ENCODE data around the gene MCC.

The MCC gene

DNA sequence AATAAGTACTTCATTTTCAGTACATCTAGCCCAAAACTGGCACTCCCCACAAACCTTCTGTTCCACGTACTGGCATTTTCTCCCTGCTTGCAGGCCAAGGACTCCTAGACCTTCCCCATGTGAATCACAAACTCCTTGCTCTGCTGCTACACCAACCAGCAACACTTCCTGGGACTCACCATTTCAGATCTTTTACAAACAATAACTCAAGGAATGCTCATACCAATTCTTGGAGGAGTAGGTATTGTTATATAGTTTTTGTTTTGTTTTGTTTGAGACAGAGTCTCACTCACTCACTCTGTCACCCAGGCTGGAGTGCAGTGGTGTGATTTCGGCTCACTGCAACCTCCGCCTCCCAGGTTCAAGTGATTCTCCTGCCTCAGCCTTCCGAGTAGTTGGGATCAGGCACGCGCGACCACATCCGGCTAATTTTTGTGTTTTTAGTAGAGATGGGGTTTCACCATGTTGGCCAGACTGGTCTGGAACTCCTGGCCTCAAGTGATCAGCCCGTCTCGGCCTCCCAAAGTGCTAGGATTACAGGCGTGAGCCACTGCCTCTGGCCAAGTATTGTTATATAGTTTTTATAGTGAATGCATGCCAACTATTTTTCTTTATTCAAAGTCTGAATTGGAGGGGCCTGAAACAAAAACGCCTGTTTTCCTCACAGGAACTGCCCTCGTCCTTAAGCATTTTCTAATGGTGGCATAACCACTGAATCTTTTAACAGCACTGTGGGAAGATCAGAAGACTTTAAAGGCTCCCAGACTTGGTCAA, 264.2 kb downstream of the MCC start:
- H3K4me1 Mint-ChIP-seq = peaks cover 57% of the 10 kb centered on the region
- TF ChIP-seq, protein P1, sequence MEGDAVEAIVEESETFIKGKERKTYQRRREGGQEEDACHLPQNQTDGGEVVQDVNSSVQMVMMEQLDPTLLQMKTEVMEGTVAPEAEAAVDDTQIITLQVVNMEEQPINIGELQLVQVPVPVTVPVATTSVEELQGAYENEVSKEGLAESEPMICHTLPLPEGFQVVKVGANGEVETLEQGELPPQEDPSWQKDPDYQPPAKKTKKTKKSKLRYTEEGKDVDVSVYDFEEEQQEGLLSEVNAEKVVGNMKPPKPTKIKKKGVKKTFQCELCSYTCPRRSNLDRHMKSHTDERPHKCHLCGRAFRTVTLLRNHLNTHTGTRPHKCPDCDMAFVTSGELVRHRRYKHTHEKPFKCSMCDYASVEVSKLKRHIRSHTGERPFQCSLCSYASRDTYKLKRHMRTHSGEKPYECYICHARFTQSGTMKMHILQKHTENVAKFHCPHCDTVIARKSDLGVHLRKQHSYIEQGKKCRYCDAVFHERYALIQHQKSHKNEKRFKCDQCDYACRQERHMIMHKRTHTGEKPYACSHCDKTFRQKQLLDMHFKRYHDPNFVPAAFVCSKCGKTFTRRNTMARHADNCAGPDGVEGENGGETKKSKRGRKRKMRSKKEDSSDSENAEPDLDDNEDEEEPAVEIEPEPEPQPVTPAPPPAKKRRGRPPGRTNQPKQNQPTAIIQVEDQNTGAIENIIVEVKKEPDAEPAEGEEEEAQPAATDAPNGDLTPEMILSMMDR (IDR thresholded peaks at IDR 0.05) = no peak
- DNase-seq = no peak
- H3K4me3 Mint-ChIP-seq = no peak overlapping the region
- H3K27ac Mint-ChIP-seq = no peak overlapping the region
- no peaks in the 10 kb centered on the region for H3K27me3 Mint-ChIP-seq (ENCODE audit: low read depth, poor library complexity)
- H3K36me3 Mint-ChIP-seq (ENCODE audit: low read depth) = peaks cover 25% of the 10 kb centered on the region
- H3K9me3 Mint-ChIP-seq = peaks cover 20% of the 10 kb centered on the region

DNA sequence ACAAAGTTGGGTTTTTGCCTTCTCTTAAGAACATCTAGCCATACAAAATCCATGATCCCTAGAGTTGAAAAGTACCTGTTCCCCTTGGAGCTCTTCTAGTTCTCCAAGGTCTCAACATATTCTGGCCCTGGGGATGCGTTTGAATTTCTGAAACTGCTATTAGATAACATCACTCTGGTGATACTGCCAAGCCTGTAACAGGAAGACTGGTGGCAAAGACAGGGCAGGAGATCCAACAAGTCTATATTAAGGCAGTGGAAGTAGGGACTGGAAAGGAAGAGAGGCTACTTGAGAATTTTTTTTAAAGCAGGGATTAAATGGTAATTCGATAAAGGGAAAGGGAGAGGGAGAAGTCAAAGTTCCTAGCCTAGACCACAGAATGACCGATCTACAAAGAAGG, 264.9 kb downstream of the MCC start:
- peaks cover 25% of the 10 kb centered on the region for H3K36me3 Mint-ChIP-seq (ENCODE audit: low read depth)
- TF ChIP-seq, protein P1 (IDR thresholded peaks at IDR 0.05) = no peak
- H3K4me1 Mint-ChIP-seq = peaks cover 57% of the 10 kb centered on the region
- peaks cover 20% of the 10 kb centered on the region for H3K9me3 Mint-ChIP-seq
- no peak overlapping the region for H3K27ac Mint-ChIP-seq
- no peaks in the 10 kb centered on the region for H3K27me3 Mint-ChIP-seq (ENCODE audit: low read depth, poor library complexity)
- DNase-seq = no peak
- no peak overlapping the region for H3K4me3 Mint-ChIP-seq

DNA sequence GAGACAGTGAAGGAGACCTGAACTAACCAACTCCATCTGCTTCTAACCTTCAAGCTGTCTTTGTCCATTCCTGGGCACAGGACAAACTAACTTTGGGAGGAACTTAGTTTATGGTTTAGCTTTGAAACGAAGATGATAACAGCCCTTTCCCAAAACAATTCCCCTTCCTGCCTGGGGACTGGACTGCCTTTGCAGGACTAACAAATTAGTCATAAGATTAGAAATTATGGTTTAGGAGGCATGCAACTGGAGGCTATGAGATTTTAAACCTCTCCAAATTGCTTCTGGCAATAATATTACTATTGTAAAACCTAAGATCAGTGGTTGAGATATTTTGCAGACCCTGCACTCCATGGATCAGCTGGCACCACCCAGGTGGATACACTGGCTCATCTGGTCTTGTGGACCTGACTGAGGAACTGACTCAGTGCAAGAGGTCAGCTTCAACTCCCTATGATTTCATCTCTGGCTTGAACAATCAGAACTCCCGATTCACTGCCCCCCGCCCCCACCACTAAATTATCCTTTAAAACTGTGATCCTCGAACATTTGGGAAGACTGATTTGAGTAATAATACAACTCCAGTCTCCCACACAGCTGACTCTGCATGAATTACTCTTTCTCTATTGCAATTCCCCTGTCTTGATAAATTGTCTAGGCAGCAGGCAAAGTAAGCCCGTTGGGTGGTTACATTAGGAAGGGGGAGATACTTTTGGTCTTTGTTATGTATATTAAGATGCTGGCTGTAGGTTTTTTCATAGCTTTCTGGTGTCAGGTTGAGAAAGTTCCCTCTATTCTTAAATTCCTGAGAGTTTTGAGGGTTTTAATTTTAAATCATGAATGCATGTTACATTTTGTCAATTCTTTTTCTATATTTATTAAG, 266.7 kb downstream of the MCC start:
- TF ChIP-seq, protein P1 (IDR thresholded peaks at IDR 0.05) = no peak
- peaks cover 20% of the 10 kb centered on the region for H3K9me3 Mint-ChIP-seq
- H3K4me3 Mint-ChIP-seq = no peak overlapping the region
- H3K4me1 Mint-ChIP-seq = peaks cover 74% of the 10 kb centered on the region
- DNase-seq = no peak
- H3K27me3 Mint-ChIP-seq (ENCODE audit: low read depth, poor library complexity) = no peaks in the 10 kb centered on the region
- no peak overlapping the region for H3K27ac Mint-ChIP-seq
- H3K36me3 Mint-ChIP-seq (ENCODE audit: low read depth) = peaks cover 25% of the 10 kb centered on the region

DNA sequence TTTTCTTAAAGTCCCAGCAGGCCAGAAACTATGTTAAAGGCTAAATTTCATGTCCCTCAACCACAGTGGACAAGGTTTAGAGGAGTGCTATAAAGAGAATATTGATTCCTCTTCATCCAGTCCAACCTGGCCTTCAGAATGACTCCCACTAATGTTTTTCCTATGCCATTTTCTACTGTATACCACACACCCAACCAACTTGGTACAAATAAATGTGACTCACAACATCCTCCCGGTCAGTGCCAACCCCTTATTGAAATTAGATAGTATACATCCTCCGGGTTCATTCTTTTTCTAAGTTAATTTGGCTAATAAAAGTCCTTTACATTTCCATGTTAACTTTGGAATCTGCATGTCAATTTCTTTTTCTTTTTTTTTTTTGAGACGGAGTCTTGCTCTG, 268.6 kb downstream of the MCC start:
- Mint-ChIP-seq H3K4me3 (no peak overlapping the region), H3K4me1 (peaks cover 71% of the 10 kb centered on the region), H3K36me3 (ENCODE audit: low read depth) (peaks cover 25% of the 10 kb centered on the region), H3K27ac (peak overlapping the region; percentile 13), H3K27me3 (ENCODE audit: low read depth, poor library complexity) (peaks cover 4% of the 10 kb centered on the region), H3K9me3 (peaks cover 20% of the 10 kb centered on the region)
- no peak for DNase-seq
- TF ChIP-seq, protein P1 (IDR thresholded peaks at IDR 0.05) = no peak

DNA sequence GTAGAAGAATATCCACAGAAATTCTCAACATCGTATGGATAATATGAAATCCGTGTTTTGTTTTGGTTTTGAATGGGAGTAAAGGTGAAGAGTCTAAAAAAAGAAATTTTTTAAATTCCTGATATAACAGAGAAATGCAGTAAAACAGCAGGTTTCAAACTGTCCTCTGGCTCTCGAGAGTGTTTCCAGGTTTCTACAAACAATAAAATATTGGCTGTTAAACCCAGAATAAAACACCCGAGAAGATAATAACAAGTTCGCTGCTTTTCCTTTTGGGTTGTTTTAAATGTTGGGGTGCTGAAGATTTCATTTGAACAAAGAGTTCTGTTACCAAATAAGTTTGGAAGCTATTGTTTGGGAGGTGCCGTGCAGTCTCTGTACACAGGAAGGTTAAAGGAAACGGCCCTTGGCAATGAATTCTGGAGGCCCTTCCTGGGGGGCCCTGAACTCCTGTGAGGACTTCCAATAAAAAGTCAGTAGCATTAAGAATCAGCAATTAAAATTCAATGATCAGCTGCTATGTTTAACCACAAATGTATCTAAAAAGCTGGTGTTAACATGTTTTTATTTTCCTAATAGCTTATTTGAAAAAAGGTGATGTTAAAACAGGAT, 269.2 kb downstream of the MCC start:
- Mint-ChIP-seq H3K4me1 (peaks cover 64% of the 10 kb centered on the region), H3K27ac (peak overlapping the region; percentile 83), H3K36me3 (ENCODE audit: low read depth) (peaks cover 24% of the 10 kb centered on the region), H3K9me3 (peaks cover 19% of the 10 kb centered on the region), H3K4me3 (peak overlapping the region; percentile 73), H3K27me3 (ENCODE audit: low read depth, poor library complexity) (peaks cover 4% of the 10 kb centered on the region)
- TF ChIP-seq, protein P1 (IDR thresholded peaks at IDR 0.05) = no peak
- DNase-seq = peak; percentile 18
